GM19240 (cell line): ENCODE measurements around the gene CCDC107.
"Not testable (repeated sequence)": the region's sequence is repeated elsewhere in the genome, so short reads cannot be mapped to it uniquely, and the experiment has no call there.

Experiments used
- DNase-seq: peaks from one replicate; pipeline ENCODE4 v3.0.0; 2011; ENCODE audit warnings: low spot score; ENCODE audit not compliant: insufficient read length

The CCDC107 gene

DNA sequence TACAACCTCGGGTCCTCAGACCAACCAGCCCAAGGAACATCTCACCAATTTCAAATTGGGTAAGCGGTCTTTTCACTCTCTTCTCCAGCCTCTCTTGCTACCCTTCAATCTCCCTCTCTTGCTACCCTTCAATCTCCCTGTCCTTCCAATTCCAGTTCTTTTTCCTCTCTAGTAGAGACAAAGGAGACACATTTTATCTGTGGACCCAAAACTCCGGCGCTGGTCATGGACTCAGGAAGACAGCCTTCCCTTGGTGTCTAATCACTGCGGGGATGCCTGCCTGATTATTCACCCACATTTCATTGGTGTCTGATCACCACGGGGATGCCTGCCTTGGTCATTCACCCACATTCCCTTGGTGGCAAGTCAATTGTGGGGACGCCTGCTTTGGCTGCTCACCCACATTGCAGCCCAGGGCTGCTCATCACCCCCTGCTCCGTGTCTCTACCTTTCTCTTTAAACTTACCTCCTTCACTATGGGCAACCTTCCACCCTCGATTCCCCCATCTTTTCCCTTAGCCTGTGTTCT, 20.6 kb upstream of the CCDC107 start:
- not testable (repeated sequence) for DNase-seq

DNA sequence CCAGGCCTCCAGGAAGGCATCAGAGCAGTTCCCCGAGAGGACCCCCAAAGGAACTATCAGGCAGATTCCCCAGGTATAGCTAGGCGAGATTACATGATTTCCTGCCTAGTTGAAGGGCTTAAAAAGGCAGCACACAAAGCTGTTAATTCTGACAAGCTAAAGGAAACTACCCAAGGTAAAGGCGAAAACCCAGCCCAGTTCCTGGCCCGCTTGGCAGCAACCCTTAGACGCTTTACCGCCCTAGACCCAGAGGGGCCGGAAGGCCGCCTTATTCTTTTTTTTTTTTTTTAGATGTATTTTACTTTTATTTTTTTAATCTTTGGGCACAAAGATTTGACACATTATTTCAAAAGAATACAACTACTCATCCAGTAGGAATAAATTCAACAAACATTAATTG, 19.3 kb upstream of the CCDC107 start:
- not testable (repeated sequence) for DNase-seq

DNA sequence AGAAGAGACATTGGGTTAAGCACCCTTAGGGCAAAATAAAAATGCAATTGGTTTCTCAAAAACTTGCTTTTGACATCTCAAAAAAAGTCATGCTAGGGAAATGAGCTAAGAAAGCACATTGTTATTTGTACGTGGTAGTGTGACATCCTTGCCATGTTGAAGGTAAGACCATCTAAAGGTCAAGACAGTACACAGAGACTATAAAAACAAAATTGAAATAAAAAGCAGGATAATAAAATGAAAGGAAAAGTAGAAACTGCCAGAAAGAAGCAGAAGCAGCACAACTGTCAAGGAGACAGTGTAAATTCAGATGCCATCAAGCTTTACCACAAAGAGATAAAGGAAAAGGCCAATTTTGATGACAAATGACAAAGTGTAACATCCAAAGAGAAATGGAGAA, 18.9 kb upstream of the CCDC107 start:
- DNase-seq = not testable (repeated sequence)

DNA sequence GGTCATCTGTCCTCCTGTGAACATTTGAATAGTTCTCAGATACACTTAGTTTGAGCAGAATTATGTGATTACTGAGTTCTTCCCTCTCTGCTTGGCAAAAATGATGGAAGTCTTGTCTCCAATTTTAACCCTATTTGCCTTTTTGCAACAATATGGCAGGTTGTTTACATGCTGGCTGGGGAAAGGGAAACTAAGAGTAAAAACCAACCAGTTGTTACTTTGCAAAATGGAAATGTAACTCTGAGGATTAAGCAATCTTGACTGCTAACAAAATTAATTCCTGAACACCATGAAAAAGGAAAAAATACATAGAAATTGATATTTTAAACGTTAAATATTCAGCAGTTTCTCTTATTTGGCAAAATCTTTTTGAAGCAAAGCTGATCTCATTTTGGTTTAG, 18.5 kb upstream of the CCDC107 start:
- DNase-seq = no peak

DNA sequence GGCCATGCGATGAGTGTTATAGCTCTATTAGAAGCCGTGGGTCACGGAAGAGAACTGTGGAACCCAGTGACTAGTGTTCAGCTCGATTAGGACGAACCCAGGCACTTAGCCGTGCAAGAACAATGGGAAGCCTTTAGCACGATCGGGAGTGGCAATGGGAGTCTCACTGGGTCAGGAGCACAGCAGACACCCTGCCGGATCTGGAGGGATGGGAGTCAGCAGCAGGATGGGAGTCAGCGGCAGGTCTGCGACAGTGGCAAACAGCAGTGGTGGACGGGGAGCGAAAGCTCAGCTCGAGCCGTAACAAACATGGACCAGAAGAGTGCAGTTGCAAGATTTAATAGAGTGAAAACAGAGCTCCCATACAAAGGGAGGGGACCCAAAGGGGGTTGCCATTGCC, 17.7 kb upstream of the CCDC107 start:
- not testable (repeated sequence) for DNase-seq

DNA sequence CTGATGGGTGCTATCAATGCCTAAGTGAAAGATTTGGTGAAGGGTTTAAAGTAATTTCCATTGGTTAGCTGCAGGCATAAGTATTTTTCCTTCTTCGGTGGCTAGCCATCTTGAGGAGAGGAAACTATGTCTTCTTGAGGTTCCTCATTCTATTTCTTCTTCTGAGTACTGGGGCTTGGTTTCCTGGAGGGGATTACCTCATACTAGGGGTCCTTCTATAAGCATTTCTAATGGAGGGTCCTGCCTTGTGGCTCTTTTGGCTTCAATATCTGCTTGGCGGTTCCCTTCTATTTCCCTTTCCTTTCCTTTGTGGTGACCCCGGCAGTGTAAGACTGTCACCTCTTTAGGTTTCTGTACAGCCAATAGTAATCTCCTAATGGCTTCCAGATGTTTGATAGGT, 16.6 kb upstream of the CCDC107 start:
- not testable (repeated sequence) for DNase-seq

DNA sequence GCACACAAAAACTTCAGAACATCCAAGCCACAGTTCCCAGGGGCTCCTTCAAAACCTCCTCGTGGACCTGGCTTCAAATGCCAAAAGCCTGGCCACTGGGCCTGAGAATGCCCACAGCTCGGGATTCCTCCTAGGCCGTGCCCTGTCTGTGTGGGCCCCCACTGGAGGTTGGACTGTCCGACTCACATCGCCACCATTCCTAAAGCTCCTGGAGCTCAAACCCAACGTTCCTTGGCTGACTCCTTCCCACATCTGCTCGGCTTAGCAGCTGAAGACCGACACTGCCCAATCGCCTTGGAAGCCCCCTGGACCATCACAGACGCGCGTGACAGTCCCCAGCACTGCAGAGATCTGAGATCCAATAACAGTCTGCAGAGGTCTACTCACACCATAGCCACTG, 15.0 kb upstream of the CCDC107 start:
- DNase-seq = no peak

DNA sequence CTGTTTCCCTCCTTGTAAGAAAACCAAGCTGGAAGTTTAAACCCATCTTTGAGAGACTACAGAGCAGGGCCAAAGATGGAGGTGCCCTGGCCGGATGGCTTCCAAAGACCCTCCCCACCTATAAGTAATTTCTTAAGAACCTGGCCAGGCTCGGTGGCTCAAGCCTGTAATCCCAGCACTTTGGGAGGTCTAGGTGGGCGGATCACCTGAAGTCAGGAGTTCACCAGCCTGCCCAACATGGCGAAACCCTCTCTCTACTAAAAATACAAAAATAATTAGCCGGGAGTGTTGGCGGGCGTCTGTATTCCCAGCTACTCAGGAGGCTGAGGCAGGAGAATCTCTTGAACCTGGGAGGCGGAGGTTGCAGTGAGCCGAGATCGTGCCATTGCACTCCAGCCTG, 12.4 kb upstream of the CCDC107 start:
- not testable (repeated sequence) for DNase-seq

DNA sequence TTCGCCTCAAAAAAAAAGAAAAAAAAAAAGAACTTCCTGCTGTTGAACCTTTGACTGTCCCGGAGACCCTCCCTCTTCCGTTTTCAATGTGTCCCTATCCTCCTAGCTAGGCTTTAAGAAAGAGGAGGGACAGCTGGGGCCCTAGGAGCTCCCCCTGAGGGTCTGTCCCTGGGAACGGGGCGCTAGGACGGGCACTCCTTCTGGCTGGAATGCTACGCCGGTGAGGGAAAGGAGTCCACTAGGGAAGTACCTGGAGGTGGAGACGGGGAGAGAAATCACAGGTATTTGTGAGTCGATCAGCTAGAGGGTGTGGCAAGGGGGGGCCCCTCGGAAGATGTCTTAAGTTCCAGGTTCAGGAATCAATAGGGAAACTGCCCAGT, 11.9 kb upstream of the CCDC107 start:
- DNase-seq = no peak

DNA sequence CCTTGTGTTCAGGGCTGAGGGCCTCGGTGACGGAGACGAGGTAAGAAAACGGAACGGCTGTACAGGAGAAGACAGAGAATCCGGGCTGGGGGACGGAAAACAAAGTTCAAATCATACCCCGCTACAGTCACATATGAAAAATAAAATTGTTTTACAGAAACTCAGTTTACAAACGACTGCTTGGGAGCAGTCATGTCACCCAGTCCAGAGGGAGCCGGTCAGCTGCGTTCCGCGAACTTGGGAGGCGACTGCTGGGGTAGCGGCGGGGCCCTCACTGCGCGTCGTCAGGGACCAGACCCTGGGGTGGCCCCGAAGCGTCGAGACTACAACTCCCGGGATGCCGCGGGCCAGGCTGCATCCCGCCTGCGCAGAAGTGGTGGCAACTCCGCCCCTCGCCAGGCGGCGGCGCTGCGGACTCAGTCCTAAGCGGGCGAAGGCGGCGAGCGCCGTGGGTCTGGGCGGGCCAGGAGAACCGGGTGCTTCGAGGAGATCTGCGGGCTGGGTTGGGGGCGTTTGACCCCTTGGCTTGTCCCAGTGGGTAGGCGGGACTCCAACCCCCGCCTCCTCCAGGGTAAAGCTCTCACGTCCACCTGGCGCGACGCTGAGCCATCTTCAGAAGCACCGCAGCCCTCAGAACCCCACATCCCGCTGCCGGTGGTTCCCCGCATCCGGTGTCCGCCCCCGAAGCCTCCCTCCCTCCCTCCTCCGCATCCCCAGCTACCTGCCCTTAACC, 11.4 kb upstream of the CCDC107 start:
- peak; percentile 82 for DNase-seq

DNA sequence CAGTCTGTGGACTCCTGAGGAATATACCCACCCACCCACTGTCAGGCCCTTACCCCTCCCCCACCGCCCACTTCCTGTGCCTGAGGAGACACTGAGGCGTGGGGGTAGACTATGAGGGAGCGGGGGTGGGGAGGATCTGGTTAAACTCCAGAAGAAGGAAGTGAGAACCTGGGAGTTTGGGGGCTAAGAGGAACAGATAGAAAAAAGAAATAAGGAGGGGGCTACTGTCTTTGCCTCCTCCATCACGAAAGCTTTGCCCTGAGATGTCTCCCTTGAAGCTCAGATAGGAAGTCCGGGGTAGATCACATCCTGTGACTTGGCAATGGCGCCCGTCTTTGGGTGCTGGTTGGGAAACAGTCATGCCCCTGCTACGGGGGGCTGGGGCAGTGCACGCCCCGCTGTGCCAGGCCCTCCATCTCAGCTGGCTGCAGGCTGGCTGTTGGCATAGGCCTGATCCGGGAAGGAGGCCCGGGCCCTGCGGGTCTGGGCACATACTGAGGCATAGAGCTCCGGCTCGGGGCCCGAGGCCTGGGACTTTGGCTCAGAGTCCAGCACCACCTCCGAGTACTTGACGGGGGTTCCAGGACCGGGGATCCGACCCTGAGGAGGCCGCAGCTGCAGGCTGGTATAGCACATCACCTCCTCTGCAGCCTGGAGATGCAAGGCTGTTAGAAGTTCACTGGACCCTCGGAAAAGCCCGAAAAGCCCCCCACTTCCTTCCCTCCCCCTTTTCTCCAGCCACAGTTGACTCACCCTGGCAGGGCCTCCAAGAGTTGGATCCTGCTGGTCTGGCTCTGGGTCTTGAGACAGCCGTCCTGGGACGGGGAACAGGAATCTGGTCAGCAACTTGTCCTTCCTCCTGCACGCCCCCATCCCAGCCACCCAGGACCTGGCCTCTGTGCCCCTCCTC, 8.4 kb upstream of the CCDC107 start:
- DNase-seq = no peak

DNA sequence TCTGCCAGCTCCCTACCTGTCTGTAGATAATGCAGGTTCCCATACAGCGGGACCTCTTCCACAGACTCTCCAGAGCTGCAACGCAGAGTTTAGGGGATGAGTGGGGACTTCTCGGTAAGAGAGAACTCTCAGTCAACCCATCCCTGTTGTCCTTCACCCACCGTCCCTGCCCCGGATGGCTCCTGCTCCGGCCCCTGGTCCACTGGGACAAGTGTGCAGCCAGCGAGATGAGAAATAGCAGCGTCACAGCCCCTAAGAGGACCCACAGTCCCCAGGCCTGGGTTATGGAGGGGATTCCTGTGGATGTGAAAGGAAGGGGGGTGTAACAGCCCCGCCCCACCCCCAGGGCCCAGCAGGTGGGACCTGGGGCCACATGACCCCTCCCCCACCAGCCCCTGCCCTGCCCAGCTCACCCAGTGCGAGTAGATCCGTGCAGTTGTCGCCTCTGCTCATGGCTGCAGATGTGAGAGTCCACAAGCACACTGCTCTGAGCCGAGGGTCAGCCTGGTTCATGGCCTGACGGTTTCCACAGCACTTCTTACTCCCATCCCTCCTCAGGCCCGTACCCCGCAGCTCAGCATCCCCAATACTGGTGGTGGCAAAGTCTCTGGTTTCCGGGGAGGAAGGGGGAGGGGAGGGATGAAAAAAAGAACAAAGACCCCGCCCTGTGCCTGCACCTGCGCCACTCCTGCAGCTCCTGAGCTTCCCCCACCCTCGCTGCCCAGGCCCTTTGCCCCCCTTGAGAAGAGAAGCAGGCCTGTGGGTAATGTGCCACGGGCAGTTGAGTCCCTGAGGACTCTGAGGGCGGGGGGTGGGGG, 7.5 kb upstream of the CCDC107 start, which contains the start of gene SIT1:
Gene SIT1, minus strand, starts transcription at position 591 of the 818 bp plus-strand sequence. Its CDS starts 78 bp downstream, at position 513.
- no peak for DNase-seq

DNA sequence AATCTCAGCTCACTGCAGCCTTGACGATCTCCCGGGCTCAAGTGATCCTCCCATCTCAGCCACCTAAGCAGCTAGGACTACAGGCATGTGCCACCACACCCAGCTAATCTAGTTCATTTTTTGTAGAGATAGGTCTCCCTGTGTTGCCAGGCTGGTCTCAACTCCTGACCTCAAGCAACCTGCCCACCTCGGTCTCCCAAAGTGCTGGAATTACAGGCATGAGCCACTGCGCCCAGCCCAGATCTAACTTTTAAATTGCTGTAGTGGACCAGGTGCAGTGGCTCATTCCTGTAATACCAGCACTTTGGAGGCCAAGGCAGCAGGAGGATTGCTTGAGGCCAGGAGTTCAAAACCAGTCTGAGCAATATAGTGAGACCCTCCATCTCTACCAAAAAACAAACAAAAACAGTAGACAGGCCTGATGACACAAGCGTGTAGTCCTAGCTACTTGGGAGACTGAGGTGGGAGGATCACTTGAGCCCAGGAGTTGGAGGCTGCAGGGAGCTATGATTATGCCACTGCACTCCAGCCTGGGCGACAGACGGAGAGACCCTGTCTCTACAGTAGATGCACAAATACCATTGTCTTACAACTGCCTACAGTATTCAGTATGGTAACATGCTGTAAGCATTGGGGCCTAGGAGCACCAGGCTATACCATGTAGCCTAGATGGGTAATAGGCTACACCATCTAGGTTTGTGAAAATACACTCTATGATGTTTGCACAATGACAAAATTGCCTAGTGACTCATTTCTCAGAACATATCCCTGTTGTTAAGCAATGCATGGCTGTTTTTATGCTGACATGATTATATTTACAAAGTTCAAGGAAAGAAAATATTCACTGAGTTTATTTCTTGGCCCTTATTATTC, 5.9 kb upstream of the CCDC107 start:
- DNase-seq = no peak

DNA sequence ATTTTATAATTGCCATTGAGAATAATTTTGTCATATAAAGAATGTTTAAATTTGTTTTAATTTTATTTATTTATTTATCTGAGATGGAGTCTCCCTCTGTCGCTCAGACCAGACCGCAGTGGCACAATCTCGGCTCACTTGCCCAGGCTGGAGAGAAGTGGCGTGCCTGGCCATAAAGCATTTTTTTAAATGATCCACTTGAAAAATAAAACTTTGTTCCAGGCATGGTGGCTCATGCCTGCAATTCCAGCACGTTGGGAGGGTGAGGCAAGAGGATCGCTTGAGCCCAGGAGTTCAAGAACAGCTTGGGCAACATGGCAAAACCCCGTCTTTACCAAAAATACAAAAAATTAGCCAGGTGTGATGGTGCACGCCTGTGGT, 5.3 kb upstream of the CCDC107 start:
- no peak for DNase-seq

DNA sequence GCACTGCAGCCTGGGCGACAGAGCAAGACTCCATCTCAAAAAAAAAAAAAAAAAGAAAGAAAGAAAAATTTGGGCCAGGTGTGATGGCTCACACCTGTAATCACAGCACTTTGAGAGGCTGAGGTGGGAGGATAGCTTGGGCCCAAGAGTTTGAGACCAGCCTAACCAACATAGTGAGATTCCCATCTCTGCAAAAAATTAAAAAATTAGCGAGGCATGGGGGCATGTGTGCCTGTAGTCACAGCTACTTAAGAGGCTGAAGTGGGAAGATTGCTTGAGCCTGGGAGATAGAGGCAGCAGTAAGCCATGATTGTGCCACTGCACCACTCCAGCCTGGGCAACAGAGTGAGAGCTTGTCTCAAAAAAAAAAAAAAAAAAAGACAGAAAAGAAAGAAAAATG, 4.5 kb upstream of the CCDC107 start:
- no peak for DNase-seq

DNA sequence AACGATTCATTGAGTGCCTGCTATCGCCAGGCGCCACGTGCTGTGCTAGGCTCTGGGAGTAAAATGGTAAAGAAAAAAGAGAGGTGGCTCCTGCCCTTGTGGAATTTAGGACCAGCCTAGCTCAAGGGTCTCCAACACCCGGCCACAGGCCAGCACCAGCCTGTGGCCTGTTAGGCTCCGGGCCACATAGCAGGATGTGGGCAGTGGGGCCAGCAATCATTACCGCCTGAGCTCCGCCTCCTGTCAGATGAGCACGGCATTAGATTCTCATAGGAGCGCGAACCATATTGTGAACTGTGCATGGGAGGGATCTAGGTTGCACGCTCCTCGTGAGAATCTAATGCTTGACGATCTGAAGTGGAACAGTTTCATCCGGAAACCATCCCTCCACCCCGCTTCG, 1.7 kb upstream of the CCDC107 start:
- no peak for DNase-seq

DNA sequence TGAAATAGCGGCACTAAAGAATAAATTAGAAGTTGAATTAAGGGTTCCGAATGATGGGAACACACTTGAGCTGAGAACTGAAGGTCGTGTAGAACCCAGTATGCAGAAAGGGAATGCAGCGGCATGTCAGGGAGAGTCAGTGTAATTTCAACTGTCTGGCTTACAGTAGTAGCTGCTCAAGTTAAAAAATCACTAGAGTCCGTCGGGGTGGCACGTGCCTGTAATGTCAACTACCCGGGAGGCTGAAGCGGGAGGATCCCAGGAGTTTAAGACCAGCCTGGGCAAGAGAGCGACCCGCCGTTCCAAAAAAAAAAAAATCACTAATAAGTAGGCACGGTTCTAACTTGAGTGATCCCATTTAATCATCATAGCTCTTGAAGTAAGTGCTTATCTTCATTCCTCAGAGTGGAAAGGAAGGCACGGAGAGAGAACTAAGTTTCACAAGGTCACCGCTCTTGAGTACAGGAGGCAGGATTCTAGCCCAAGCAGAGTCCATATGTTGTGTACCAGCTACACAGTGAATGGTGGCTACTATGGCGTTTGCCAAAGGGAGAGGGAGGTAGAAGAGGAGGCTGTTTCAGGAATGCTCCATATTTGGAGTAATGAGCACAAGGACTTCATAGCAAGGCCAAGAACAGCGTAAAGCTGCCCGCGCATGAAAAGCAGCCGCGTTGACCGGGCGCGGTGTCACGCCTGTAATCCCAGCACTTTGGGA, 1.1 kb upstream of the CCDC107 start:
- DNase-seq = no peak

DNA sequence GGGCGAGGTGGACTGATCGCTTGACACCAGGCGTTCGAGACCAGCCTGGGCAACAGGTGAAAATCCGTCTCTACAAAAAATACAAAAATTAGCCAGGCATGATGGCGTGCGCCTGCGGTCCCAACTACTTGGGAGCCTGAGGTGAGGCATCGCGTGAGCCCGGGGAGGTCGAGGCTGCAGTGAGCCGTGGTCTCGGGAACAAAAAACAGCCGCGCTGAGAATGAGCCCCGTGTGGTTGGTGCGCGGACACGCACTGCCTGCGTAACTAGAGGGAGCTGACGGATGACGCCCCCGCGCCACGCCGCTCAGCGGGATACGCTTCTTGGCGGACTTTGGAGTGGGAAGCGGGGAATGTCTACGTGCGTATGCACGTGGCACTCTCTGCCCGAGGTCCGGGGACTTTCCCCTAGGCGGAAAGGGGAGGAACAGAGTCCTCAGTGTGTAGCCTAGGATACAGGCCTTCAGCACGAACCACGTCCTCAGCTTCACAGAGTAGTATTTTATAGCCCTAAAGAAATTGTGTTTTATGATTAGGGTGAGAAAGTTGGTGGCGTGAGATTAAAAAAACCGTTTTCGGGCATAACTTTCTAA, 451 bp upstream of the CCDC107 start, which contains the start of gene RMRP:
Gene RMRP, minus strand, starts transcription at position 474 of the 591 bp plus-strand sequence.
- peak; percentile 85 for DNase-seq

DNA sequence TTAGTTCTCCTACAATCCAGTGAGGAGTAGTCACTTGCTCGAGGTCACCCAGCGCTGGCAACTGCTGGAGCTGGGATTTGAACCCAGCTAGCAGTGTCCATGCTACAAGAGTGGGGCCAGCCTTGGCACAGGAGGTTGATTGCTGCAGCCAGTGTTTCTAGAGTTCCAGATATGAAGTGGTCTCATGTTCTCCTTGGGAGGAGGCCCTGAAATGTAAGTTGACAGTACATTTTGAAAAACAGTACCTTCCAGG, 802 bp downstream of the CCDC107 start:
- DNase-seq = no peak

DNA sequence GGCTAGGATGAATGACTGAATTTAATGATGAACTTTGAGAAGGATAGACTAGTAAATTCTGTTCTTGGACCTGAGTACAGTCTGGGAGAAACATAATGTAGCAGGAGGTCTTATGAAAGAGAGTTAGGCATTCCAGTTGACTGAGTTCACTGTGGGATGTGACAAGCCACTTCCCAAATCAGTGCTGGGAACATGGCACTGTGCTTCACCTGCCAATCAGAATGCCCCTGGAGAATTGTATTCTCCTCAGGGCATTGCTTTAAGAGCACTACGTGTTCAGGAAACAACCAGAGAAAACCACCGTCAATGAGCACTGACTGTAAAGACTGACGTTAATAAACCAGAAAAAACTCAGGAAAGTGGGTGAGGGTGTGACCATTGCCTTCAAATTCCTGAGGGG, 1.2 kb downstream of the CCDC107 start:
- DNase-seq = no peak
